K562 (cell line): ENCODE measurements around the gene ELP5. TPM values are rescaled to one million over a fixed set of nuclear protein-coding genes. Genes with fewer than 3 reads are reported as not detected.

Experiments used
- ARHGAP35 ChIP-seq: fragments of 450-650 bp; IDR thresholded peaks from 2 replicates; pipeline ENCODE4 v1.6.1; 2018; ENCODE audit not compliant: partially characterized antibody
- ARID4B ChIP-seq: sonication (generic); formaldehyde crosslinking; IDR thresholded peaks from 2 replicates; pipeline ENCODE4 v1.8.0; 2022; ENCODE audit warnings: mild to moderate bottlenecking, missing genetic modification reagents
- BHLHE40 ChIP-seq: IDR thresholded peaks from 2 replicates; pipeline ENCODE4 v1.6.1; 2011; ENCODE audit warnings: low read length, improper control_type of control experiment
- CREM ChIP-seq: IDR thresholded peaks from 2 replicates; pipeline ENCODE4 v1.6.1; 2014; ENCODE audit warnings: antibody characterized with exemption, low read depth
- EGR1 ChIP-seq: fragments of 450-650 bp; conservative IDR thresholded peaks from 2 replicates; pipeline ENCODE4 v1.6.1; 2017; ENCODE audit warnings: mild to moderate bottlenecking
- ETS1 ChIP-seq: conservative IDR thresholded peaks from 2 replicates; pipeline ENCODE4 v1.6.1; 2011; ENCODE audit warnings: low read depth, mild to moderate bottlenecking, low read length; ENCODE audit not compliant: control insufficient read depth
- FOXJ3 ChIP-seq: sonication (generic); formaldehyde crosslinking; IDR thresholded peaks from 2 replicates; pipeline ENCODE4 v1.4.0; 2020; ENCODE audit warnings: mild to moderate bottlenecking, missing genetic modification reagents
- HEY1 ChIP-seq: fragments of 250-450 bp; sonication (Bioruptor Pico); IDR thresholded peaks from 2 replicates; pipeline ENCODE4 v1.5.0; 2020; ENCODE audit warnings: mild to moderate bottlenecking, moderate library complexity, borderline replicate concordance
- KLF13 ChIP-seq: fragments of 450-650 bp; IDR thresholded peaks from 2 replicates; pipeline ENCODE4 v1.6.1; 2016; ENCODE audit warnings: missing genetic modification characterization, low read depth, mild to moderate bottlenecking, missing compliant biosample characterization, moderate library complexity, borderline replicate concordance
- LCOR ChIP-seq: sonication (generic); formaldehyde crosslinking; IDR thresholded peaks from 2 replicates; pipeline ENCODE4 v1.8.0; 2022; ENCODE audit warnings: mild to moderate bottlenecking, missing genetic modification reagents
- MEIS2 ChIP-seq: fragments of 450-650 bp; IDR thresholded peaks from 2 replicates; pipeline ENCODE4 v1.6.1; 2014; ENCODE audit warnings: mild to moderate bottlenecking; ENCODE audit not compliant: partially characterized antibody
- MTA1 ChIP-seq: fragments of 450-650 bp; IDR thresholded peaks from 2 replicates; pipeline ENCODE4 v1.6.1; 2017; ENCODE audit warnings: borderline replicate concordance
- NR2F6 ChIP-seq: fragments of 450-650 bp; formaldehyde crosslinking; IDR thresholded peaks from 2 replicates; pipeline ENCODE4 v1.4.0; 2020; ENCODE audit warnings: mild to moderate bottlenecking
- POLR2B ChIP-seq: fragments of 450-650 bp; IDR thresholded peaks from 2 replicates; pipeline ENCODE4 v1.6.1; 2018; ENCODE audit warnings: low read depth; ENCODE audit not compliant: partially characterized antibody
- POLR2G ChIP-seq: fragments of 200-400 bp; formaldehyde crosslinking; IDR thresholded peaks from 2 replicates; pipeline ENCODE4 v1.6.1; 2017; ENCODE audit warnings: low read depth, mild to moderate bottlenecking, antibody characterized with exemption, low read length, moderate library complexity
- SPI1 ChIP-seq: IDR thresholded peaks from 2 replicates; pipeline ENCODE4 v1.6.1; 2011; ENCODE audit warnings: low read depth, low read length, control low read depth, borderline replicate concordance
- SRSF1 ChIP-seq: fragments of 200-400 bp; formaldehyde crosslinking; IDR thresholded peaks from 2 replicates; pipeline ENCODE4 v1.6.1; 2017; ENCODE audit warnings: mild to moderate bottlenecking, low read depth, low read length, moderate library complexity
- TAF1 ChIP-seq: IDR thresholded peaks from 2 replicates; pipeline ENCODE4 v1.6.1; 2011; ENCODE audit warnings: mild to moderate bottlenecking, low read length, moderate library complexity; ENCODE audit not compliant: insufficient read depth, control insufficient read depth, severe bottlenecking; ENCODE audit errors: extremely low read depth
- TCF7 ChIP-seq: sonication (generic); IDR thresholded peaks from 2 replicates; pipeline ENCODE4 v1.6.1; 2016; ENCODE audit warnings: antibody characterized with exemption, borderline replicate concordance
- ZBED1 ChIP-seq: IDR thresholded peaks from 2 replicates; pipeline ENCODE4 v1.6.1; 2014
- ZFX ChIP-seq: sonication (generic); formaldehyde crosslinking; IDR thresholded peaks from 2 replicates; pipeline ENCODE4 v1.8.0; 2022; ENCODE audit warnings: mild to moderate bottlenecking, missing genetic modification reagents, moderate library complexity
- ZNF232 ChIP-seq: sonication (generic); formaldehyde crosslinking; IDR thresholded peaks from 2 replicates; pipeline ENCODE4 v1.8.0; 2022; ENCODE audit warnings: mild to moderate bottlenecking, missing genetic modification reagents
- ZNF239 ChIP-seq: fragments of 250-450 bp; sonication (Bioruptor Pico); IDR thresholded peaks from 2 replicates; pipeline ENCODE4 v1.4.0; 2020; ENCODE audit warnings: mild to moderate bottlenecking
- polyA plus RNA-seq, 8 experiments: library from polyadenylated mRNA; depleted of rRNA in 4 of 8; stranded (reverse) in 5 of 8; unstranded in 3 of 8; fragments of >200 nt; fragmentation: Nextera tagmentation in 2 of 8; fragmentation: Illumina TruSeq in 1 of 8; extraction: Ambion mirVana in 2 of 8; extraction: Trizol in 1 of 8; gene quantifications; 2 replicates each; pipeline versions ENCODE4 v1.2.1 to v1.2.3, GENCODE V29; 2011 to 2014; ENCODE audit warnings: inconsistent platforms in 1 of 8, missing spikeins in 1 of 8
- total RNA-seq, 7 experiments: library from RNA; depleted of rRNA in 6 of 7; stranded (reverse); fragments of >200 nt in 6 of 7; fragmentation: Illumina TruSeq in 2 of 7; extraction: Trizol in 2 of 7; gene quantifications; 2 replicates each; pipeline versions ENCODE4 v1.2.1 to v1.2.3, GENCODE V29; 2011 to 2021; ENCODE audit warnings: low replicate concordance in 1 of 7

The ELP5 gene
- total and polyA plus RNA-seq, 9 of the 15 experiments (the other 6 are each of a cell fraction or from before 2014, with no cell fraction given): 25.7 to 77.9 (median 52.9) TPM

- TF ChIP-seq POLR2B: peak; percentile 47
- peak; percentile 91 for TF ChIP-seq SPI1
- peak; percentile 32; the same call in 1 of the 2 replicates for TF ChIP-seq ARID4B (CRISPR knock-in tag)
- TF ChIP-seq MTA1: peak; percentile 76; the same call in 1 of the 2 replicates
- TF ChIP-seq NR2F6 (CRISPR knock-in tag): 0 out of 2 replicates have a peak, but pooled peaks have one; percentile 32
- no peak for TF ChIP-seq ZNF232 (CRISPR knock-in tag)
- peak; percentile 97 for TF ChIP-seq SRSF1
- no peak for TF ChIP-seq ZNF239
- 0 out of 2 replicates have a peak, but pooled peaks have one; percentile 25 for TF ChIP-seq TCF7
- TF ChIP-seq CREM: peak; percentile 69
- no peak for TF ChIP-seq FOXJ3 (CRISPR knock-in tag)
- TF ChIP-seq ETS1: 0 out of 2 replicates have a peak, but pooled peaks have one; percentile 43
- 0 out of 2 replicates have a peak, but pooled peaks have one; percentile 8 for TF ChIP-seq BHLHE40
- TF ChIP-seq MEIS2: peak; percentile 20
- TF ChIP-seq TAF1: peak; percentile 45
- peak; percentile 42; the same call in 1 of the 2 replicates for TF ChIP-seq ZBED1
- TF ChIP-seq ARHGAP35: peak; percentile 87
- TF ChIP-seq POLR2G: peak; percentile 83
- no peak for TF ChIP-seq LCOR (CRISPR knock-in tag)
- TF ChIP-seq KLF13 (tag): 0 out of 2 replicates have a peak, but pooled peaks have one; percentile 28
- TF ChIP-seq HEY1 (CRISPR knock-in tag): no peak
- peak; percentile 83 for TF ChIP-seq EGR1
- TF ChIP-seq ZFX: peak; percentile 64
Observed at GRCh38 chr17:7241783-7242716, 10.0 kb upstream of the ELP5 start, which contains the start of gene GABARAP (continued).
